GM18951 (cell line): ENCODE results near the gene VPS26A.

ENCODE experiments used
- POLR2A ChIP-seq: IDR thresholded peaks from 4 replicates; pipeline ENCODE4 v1.6.1; 2011; ENCODE audit warnings: mild to moderate bottlenecking; ENCODE audit not compliant: insufficient read length, insufficient read depth; ENCODE audit errors: extremely low read depth
- in situ Hi-C: fragments of 300-500 bp; cut with MboI; formaldehyde crosslinking; loops from one replicate; pipeline ENCODE4 v1.12.0; 2022; ENCODE audit warnings: low sequenced_read_pairs, mixed read lengths, inconsistent platforms; ENCODE audit not compliant: unreplicated experiment

The VPS26A gene

GRCh38 chr10:69211104-69211503 lies 87.1 kb downstream of the VPS26A start:
- in situ Hi-C loops = loop anchor here (25.0 kb wide), 1 partner anchor 199 kb away; no protein-coding TSS in a partner anchor
- no peak for TF ChIP-seq POLR2A

GRCh38 chr10:69211524-69211923 lies 87.5 kb downstream of the VPS26A start:
- no peak for TF ChIP-seq POLR2A
- in situ Hi-C loops = loop anchor here (25.0 kb wide), 1 partner anchor 199 kb away; no protein-coding TSS in a partner anchor

- no peak for TF ChIP-seq POLR2A
- in situ Hi-C loops = loop anchor here (25.0 kb wide), 1 partner anchor 201 kb away; no protein-coding TSS in a partner anchor
Measured at GRCh38 chr10:69213591-69214311, 89.8 kb downstream of the VPS26A start.

GRCh38 chr10:69214666-69215131 lies 90.7 kb downstream of the VPS26A start:
- in situ Hi-C loops = loop anchor here (25.0 kb wide), 1 partner anchor 202 kb away; no protein-coding TSS in a partner anchor
- no peak for TF ChIP-seq POLR2A

GRCh38 chr10:69215405-69216171 lies 91.6 kb downstream of the VPS26A start:
- no peak for TF ChIP-seq POLR2A
- in situ Hi-C loops = loop anchor here (25.0 kb wide), 1 partner anchor 203 kb away; no protein-coding TSS in a partner anchor

GRCh38 chr10:69216577-69217118 lies 92.7 kb downstream of the VPS26A start:
- in situ Hi-C loops = loop anchor here (25.0 kb wide), 1 partner anchor 204 kb away; no protein-coding TSS in a partner anchor
- TF ChIP-seq POLR2A = no peak

- no peak for TF ChIP-seq POLR2A
- in situ Hi-C loops = loop anchor here (25.0 kb wide), 1 partner anchor 205 kb away; no protein-coding TSS in a partner anchor
Measured at GRCh38 chr10:69217119-69217754, 93.3 kb downstream of the VPS26A start.

GRCh38 chr10:69218831-69219230 lies 94.9 kb downstream of the VPS26A start:
- no peak for TF ChIP-seq POLR2A
- in situ Hi-C loops = loop anchor here (25.0 kb wide), 1 partner anchor 207 kb away; no protein-coding TSS in a partner anchor

GRCh38 chr10:69220041-69220451 lies 96.1 kb downstream of the VPS26A start, which contains the start of gene HKDC1:
Gene HKDC1 (plus strand): TSS chr10:69220332. CDS start chr10:69220436, 104 bp downstream.
- in situ Hi-C loops = loop anchor here (25.0 kb wide), 1 partner anchor 208 kb away; no protein-coding TSS in a partner anchor
- TF ChIP-seq POLR2A = no peak

GRCh38 chr10:69220507-69220906 lies 96.5 kb downstream of the VPS26A start:
- TF ChIP-seq POLR2A = no peak
- in situ Hi-C loops = loop anchor here (25.0 kb wide), 1 partner anchor 208 kb away; no protein-coding TSS in a partner anchor
